Fibroblast of lung (primary cell): ENCODE data around the gene CEMIP. TPM values are rescaled to one million over a fixed set of nuclear protein-coding genes. Genes with fewer than 3 reads are reported as not detected.

Experiments used
- DNase-seq, 2 donors: peaks; one replicate each; pipeline versions ENCODE4 v3.0.0 to v3.0.0-alpha.2; 2010; ENCODE audit warnings: low read depth in 2 of 2
- H2AFZ ChIP-seq: 2 replicates; pipeline ENCODE4 v1.5.1; 2012; ENCODE audit warnings: low read length, control low read depth, inconsistent platforms
- H3K27ac ChIP-seq: 2 replicates; pipeline ENCODE4 v1.5.1; 2011; ENCODE audit warnings: low read length, control low read depth; ENCODE audit not compliant: insufficient read depth
- H3K27me3 ChIP-seq: 2 replicates; pipeline ENCODE4 v1.5.1; 2011; ENCODE audit warnings: mild to moderate bottlenecking, low read length; ENCODE audit not compliant: control insufficient read depth, insufficient read depth
- H3K36me3 ChIP-seq: 2 replicates; pipeline ENCODE4 v1.5.1; 2011; ENCODE audit warnings: low read length; ENCODE audit not compliant: control insufficient read depth, insufficient read depth
- H3K4me1 ChIP-seq: 2 replicates; pipeline ENCODE4 v1.5.1; 2011; ENCODE audit warnings: low read length; ENCODE audit not compliant: control insufficient read depth, insufficient read depth; ENCODE audit errors: extremely low read depth
- H3K4me2 ChIP-seq: 2 replicates; pipeline ENCODE4 v1.5.1; 2011; ENCODE audit warnings: low read length, control low read depth; ENCODE audit not compliant: insufficient read depth; ENCODE audit errors: extremely low read depth
- H3K4me3 ChIP-seq, 4 experiments: fragments of 200-600 bp in 1 of 4; sonication (generic) in 1 of 4; replicated peaks in 1 of 4; 2 replicates each; pipeline ENCODE4 v1.5.1; 2011 to 2016; ENCODE audit warnings: low read length in 4 of 4, low read depth in 3 of 4, mild to moderate bottlenecking in 3 of 4, control low read depth in 2 of 4, inconsistent platforms in 1 of 4, mixed read lengths in 1 of 4; ENCODE audit not compliant: insufficient read depth in 1 of 4; ENCODE audit errors: control extremely low read depth in 1 of 4
- H3K79me2 ChIP-seq: 2 replicates; pipeline ENCODE4 v1.5.1; 2012; ENCODE audit warnings: mild to moderate bottlenecking, low read length, inconsistent platforms; ENCODE audit not compliant: control insufficient read depth, insufficient read depth
- H3K9ac ChIP-seq: 2 replicates; pipeline ENCODE4 v1.5.1; 2011; ENCODE audit warnings: mild to moderate bottlenecking, low read length, control low read depth; ENCODE audit not compliant: insufficient read depth
- H3K9me3 ChIP-seq: 2 replicates; pipeline ENCODE4 v1.5.1; 2012; ENCODE audit warnings: low read depth, low read length; ENCODE audit not compliant: control insufficient read depth, insufficient read depth
- H4K20me1 ChIP-seq: 2 replicates; pipeline ENCODE4 v1.5.1; 2011; ENCODE audit warnings: low read length; ENCODE audit not compliant: control insufficient read depth, insufficient read depth; ENCODE audit errors: extremely low read depth
- EZH2 ChIP-seq: IDR thresholded peaks from 2 replicates; pipeline ENCODE4 v1.5.1; 2012; ENCODE audit warnings: low read length, control low read depth, mild to moderate bottlenecking; ENCODE audit errors: missing control alignments
- polyA plus RNA-seq, 2 donors: library from polyadenylated mRNA; depleted of rRNA in 1 of 2; stranded (reverse) in 1 of 2; unstranded in 1 of 2; fragments of >200 nt; gene quantifications; 2 replicates each; pipeline ENCODE4 v1.2.1, GENCODE V29; 2011 to 2012; ENCODE audit warnings: missing spikeins in 1 of 2
- total RNA-seq: library from RNA; depleted of rRNA; stranded (reverse); fragments of >200 nt; gene quantifications from 2 replicates; pipeline ENCODE4 v1.2.1, GENCODE V29; 2014
- TF ChIP-seq, protein P1 (sequence below), 2 donors: IDR thresholded peaks in 1 of 2; conservative IDR thresholded peaks in 1 of 2; 1 replicate in 1 of 2; 2 replicates in 1 of 2; pipeline ENCODE4 v1.5.1; 2011 to 2012; ENCODE audit warnings: low read length in 2 of 2, control low read depth in 1 of 2, inconsistent platforms in 1 of 2, low read depth in 1 of 2, mild to moderate bottlenecking in 1 of 2

Gene CEMIP
- total and polyA plus RNA-seq, 2 donors (not counting 1 experiment from before 2014, with no cell fraction given): 946 to 1,190 TPM

DNA sequence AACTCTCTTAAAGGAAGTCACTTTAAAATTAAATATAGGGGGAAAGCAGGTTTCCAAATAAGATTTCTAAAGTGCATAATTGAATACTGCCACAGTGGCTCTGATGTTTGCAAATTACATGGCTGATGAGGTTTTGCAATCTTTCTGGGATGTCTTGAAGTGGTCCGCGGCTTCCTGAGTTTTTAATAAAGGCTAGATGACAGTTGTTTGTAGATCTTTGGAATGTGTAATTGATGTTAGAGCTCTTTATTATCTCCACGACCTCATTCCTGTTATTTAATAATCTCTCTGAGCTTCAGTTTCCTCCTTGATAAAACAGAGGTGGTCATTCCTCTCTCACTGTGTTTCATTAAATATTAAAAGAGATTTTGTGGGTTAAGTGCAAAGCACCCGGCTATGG, 27.0 kb upstream of the CEMIP start:
- H3K36me3 ChIP-seq: peaks cover 14% of the 10 kb centered on the region
- no peak overlapping the region for H2AFZ ChIP-seq
- TF ChIP-seq, protein P1, sequence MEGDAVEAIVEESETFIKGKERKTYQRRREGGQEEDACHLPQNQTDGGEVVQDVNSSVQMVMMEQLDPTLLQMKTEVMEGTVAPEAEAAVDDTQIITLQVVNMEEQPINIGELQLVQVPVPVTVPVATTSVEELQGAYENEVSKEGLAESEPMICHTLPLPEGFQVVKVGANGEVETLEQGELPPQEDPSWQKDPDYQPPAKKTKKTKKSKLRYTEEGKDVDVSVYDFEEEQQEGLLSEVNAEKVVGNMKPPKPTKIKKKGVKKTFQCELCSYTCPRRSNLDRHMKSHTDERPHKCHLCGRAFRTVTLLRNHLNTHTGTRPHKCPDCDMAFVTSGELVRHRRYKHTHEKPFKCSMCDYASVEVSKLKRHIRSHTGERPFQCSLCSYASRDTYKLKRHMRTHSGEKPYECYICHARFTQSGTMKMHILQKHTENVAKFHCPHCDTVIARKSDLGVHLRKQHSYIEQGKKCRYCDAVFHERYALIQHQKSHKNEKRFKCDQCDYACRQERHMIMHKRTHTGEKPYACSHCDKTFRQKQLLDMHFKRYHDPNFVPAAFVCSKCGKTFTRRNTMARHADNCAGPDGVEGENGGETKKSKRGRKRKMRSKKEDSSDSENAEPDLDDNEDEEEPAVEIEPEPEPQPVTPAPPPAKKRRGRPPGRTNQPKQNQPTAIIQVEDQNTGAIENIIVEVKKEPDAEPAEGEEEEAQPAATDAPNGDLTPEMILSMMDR (conservative IDR thresholded peaks at IDR 0.05 in 1 of 2, IDR thresholded peaks at IDR 0.05 in 1 of 2; ENCODE audit: low read depth in 1 of 2, low read length in 2 of 2): no peak
- no peak overlapping the region for H3K27ac ChIP-seq
- H3K27me3 ChIP-seq: no peaks in the 10 kb centered on the region
- no peak for DNase-seq
- no peak overlapping the region for H3K4me3 ChIP-seq
- no peaks in the 10 kb centered on the region for H3K9me3 ChIP-seq
- no peak overlapping the region for H3K4me2 ChIP-seq
- H3K79me2 ChIP-seq: peaks cover 9% of the 10 kb centered on the region
- H4K20me1 ChIP-seq: no peaks in the 10 kb centered on the region
- H3K4me1 ChIP-seq: no peaks in the 10 kb centered on the region
- no peak overlapping the region for H3K9ac ChIP-seq

- Histone ChIP-seq H3K4me1 (no peaks in the 10 kb centered on the region), H3K79me2 (peaks cover under 1% of the 10 kb centered on the region)
- TF ChIP-seq, protein P1 (conservative IDR thresholded peaks at IDR 0.05 in 1 of 2, IDR thresholded peaks at IDR 0.05 in 1 of 2; ENCODE audit: low read depth in 1 of 2, low read length in 2 of 2): no peak
- TF ChIP-seq EZH2: no peak
Measured at GRCh38 chr15:80753161-80753560, 26.0 kb upstream of the CEMIP start.

GRCh38 chr15:80754014-80754413, 25.2 kb upstream of the CEMIP start:
- peaks cover 12% of the 10 kb centered on the region for H3K36me3 ChIP-seq
- no peak for DNase-seq
- no peaks in the 10 kb centered on the region for H3K9me3 ChIP-seq
- no peak overlapping the region for H3K4me3 ChIP-seq
- no peak overlapping the region for H3K4me2 ChIP-seq
- H4K20me1 ChIP-seq: no peaks in the 10 kb centered on the region
- no peaks in the 10 kb centered on the region for H3K27me3 ChIP-seq
- H3K9ac ChIP-seq: no peak overlapping the region
- TF ChIP-seq, protein P1 (conservative IDR thresholded peaks at IDR 0.05 in 1 of 2, IDR thresholded peaks at IDR 0.05 in 1 of 2; ENCODE audit: low read depth in 1 of 2, low read length in 2 of 2): no peak
- TF ChIP-seq EZH2: no peak
- H3K27ac ChIP-seq: no peak overlapping the region
- no peaks in the 10 kb centered on the region for H3K79me2 ChIP-seq
- H2AFZ ChIP-seq: no peak overlapping the region
- H3K4me1 ChIP-seq: no peaks in the 10 kb centered on the region

More at GRCh38 chr15:80753161-80753560, 26.0 kb upstream of the CEMIP start:
- Histone ChIP-seq H3K27ac (no peak overlapping the region), H3K9me3 (no peaks in the 10 kb centered on the region), H2AFZ (no peak overlapping the region), H3K9ac (no peak overlapping the region), H3K4me2 (no peak overlapping the region), H3K36me3 (peaks cover 12% of the 10 kb centered on the region), H4K20me1 (no peaks in the 10 kb centered on the region), H3K27me3 (no peaks in the 10 kb centered on the region), H3K4me3 (no peak overlapping the region)
- no peak for DNase-seq
